CD4-positive, alpha-beta T cell treated with Interferon gamma for 1 hour (primary cell): ENCODE results near the gene SRSF4.
"Not testable (repeated sequence)": the region's sequence is repeated elsewhere in the genome, so short reads cannot be mapped to it uniquely, and the experiment has no call there.

ENCODE experiments used
- DNase-seq: peaks from one replicate; pipeline ENCODE4 v3.0.0-alpha.2; 2020

The SRSF4 gene

GRCh38 chr1:29162476-29163138, 19.1 kb downstream of the SRSF4 start:
- DNase-seq: no peak

GRCh38 chr1:29162025-29162424, 19.7 kb downstream of the SRSF4 start:
- no peak for DNase-seq

- no peak for DNase-seq
These were observed 21.9 kb downstream of the SRSF4 start for GRCh38 chr1:29159773-29160172.

- no peak for DNase-seq
These were observed 24.5 kb downstream of the SRSF4 start for GRCh38 chr1:29157269-29157601.

GRCh38 chr1:29156543-29157268, 25.0 kb downstream of the SRSF4 start:
- DNase-seq: no peak

- DNase-seq: no peak
These were observed 29.5 kb downstream of the SRSF4 start for GRCh38 chr1:29152046-29152805.

GRCh38 chr1:29150346-29150745, 31.4 kb downstream of the SRSF4 start:
- DNase-seq: not testable (repeated sequence)

GRCh38 chr1:29148656-29149491, 32.8 kb downstream of the SRSF4 start:
- no peak for DNase-seq

GRCh38 chr1:29145739-29146437, 35.8 kb downstream of the SRSF4 start:
- DNase-seq: no peak

- DNase-seq: no peak
These were observed 37.5 kb downstream of the SRSF4 start for GRCh38 chr1:29144178-29144577.

GRCh38 chr1:29142714-29143113, 39.0 kb downstream of the SRSF4 start:
- DNase-seq: no peak

- DNase-seq: no peak
These were observed 45.2 kb downstream of the SRSF4 start for GRCh38 chr1:29136391-29136915.

GRCh38 chr1:29134695-29135028, 47.0 kb downstream of the SRSF4 start:
- no peak for DNase-seq

GRCh38 chr1:29133861-29134694, 47.6 kb downstream of the SRSF4 start:
- no peak for DNase-seq

- DNase-seq: not testable (repeated sequence)
These were observed 50.6 kb downstream of the SRSF4 start for GRCh38 chr1:29131056-29131455.

GRCh38 chr1:29129916-29130315, 51.8 kb downstream of the SRSF4 start:
- no peak for DNase-seq

- DNase-seq: no peak
These were observed 53.0 kb downstream of the SRSF4 start for GRCh38 chr1:29128739-29129138.

- DNase-seq: no peak
These were observed 55.5 kb downstream of the SRSF4 start for GRCh38 chr1:29126198-29126597.

GRCh38 chr1:29125788-29126187, 55.9 kb downstream of the SRSF4 start:
- no peak for DNase-seq

- no peak for DNase-seq
These were observed 56.5 kb downstream of the SRSF4 start for GRCh38 chr1:29125237-29125641.
